Head of caudate nucleus (tissue), 42 donors: ENCODE measurements around the gene ACAA2.
A peak's percentile ranks its signal among the peaks of the same experiment; 100 is the strongest.

Experiments
- DNase-seq, 42 donors: peaks; one replicate each; pipeline versions ENCODE4 v3.0.0 to v3.0.0-alpha.2; 2020 to 2021; ENCODE audit warnings: mixed read lengths in 7 of 42
- intact Hi-C: fragments of 100-400 bp; cut with DNase I; formaldehyde crosslinking; loops from one replicate; pipeline ENCODE4 v1.15.0; 2022

Gene ACAA2

GRCh38 chr18:49813319-49814146 lies at the start of gene ACAA2:
TSS of gene ACAA2 (minus strand) at chr18:49813533. CDS start at chr18:49813484, 49 bp downstream.
- DNase-seq, result peak; percentile 60 to 95 (median 88)
- intact Hi-C loops, result no loop called here

GRCh38 chr18:49862656-49863385 lies 49.5 kb upstream of the ACAA2 start:
- intact Hi-C loops, result no loop called here

GRCh38 chr18:49861659-49862058 lies 48.3 kb upstream of the ACAA2 start:
- peak in 1 of 42 donors; percentile 24 for DNase-seq
- intact Hi-C loops, result no loop called here

More at GRCh38 chr18:49862656-49863385, 49.5 kb upstream of the ACAA2 start:
- peak in 1 of 42 donors; percentile 16 for DNase-seq

- intact Hi-C loops, result loop anchor here (5.0 kb wide), 2 partner anchors 302 to 347 kb away; no protein-coding TSS in a partner anchor
- no peak for DNase-seq
Measured at GRCh38 chr18:49859725-49860124, 46.4 kb upstream of the ACAA2 start.

GRCh38 chr18:49859021-49859359 lies 45.7 kb upstream of the ACAA2 start:
- intact Hi-C loops, result loop anchor here (5.0 kb wide), 2 partner anchors 302 to 347 kb away; no protein-coding TSS in a partner anchor
- no peak for DNase-seq

- peak in 41 of 42 donors; percentile 36 to 89 (median 73) for DNase-seq
- intact Hi-C loops, result loop anchor here (5.0 kb wide), 2 partner anchors 301 to 346 kb away; no protein-coding TSS in a partner anchor
Measured at GRCh38 chr18:49858309-49859020, 45.1 kb upstream of the ACAA2 start.

GRCh38 chr18:49857708-49858107 lies 44.4 kb upstream of the ACAA2 start:
- intact Hi-C loops, result loop anchor here (5.0 kb wide), 2 partner anchors 300 to 345 kb away; no protein-coding TSS in a partner anchor
- no peak for DNase-seq

GRCh38 chr18:49856496-49856895 lies 43.2 kb upstream of the ACAA2 start:
- intact Hi-C loops, result loop anchor here (5.0 kb wide), 2 partner anchors 299 to 344 kb away; no protein-coding TSS in a partner anchor

GRCh38 chr18:49855711-49856415 lies 42.5 kb upstream of the ACAA2 start:
- intact Hi-C loops, result loop anchor here (5.0 kb wide), 2 partner anchors 299 to 344 kb away; no protein-coding TSS in a partner anchor
- DNase-seq, result peak in 1 of 42 donors; percentile 19

More at GRCh38 chr18:49856496-49856895, 43.2 kb upstream of the ACAA2 start:
- no peak for DNase-seq

- peak in 1 of 42 donors; percentile 4 for DNase-seq
- intact Hi-C loops, result loop anchor here (5.0 kb wide), 2 partner anchors 297 to 342 kb away; no protein-coding TSS in a partner anchor
Measured at GRCh38 chr18:49854681-49855080, 41.3 kb upstream of the ACAA2 start.

GRCh38 chr18:49853436-49853835 lies 40.1 kb upstream of the ACAA2 start:
- intact Hi-C loops, result no loop called here
- no peak for DNase-seq

- DNase-seq, result no peak
- intact Hi-C loops, result no loop called here
Measured at GRCh38 chr18:49853011-49853410, 39.7 kb upstream of the ACAA2 start.

GRCh38 chr18:49851624-49852023 lies 38.3 kb upstream of the ACAA2 start:
- intact Hi-C loops, result no loop called here
- peak in 1 of 42 donors; percentile 9 for DNase-seq

GRCh38 chr18:49850636-49851035 lies 37.3 kb upstream of the ACAA2 start:
- intact Hi-C loops, result no loop called here
- DNase-seq, result peak in 1 of 42 donors; percentile 12

- intact Hi-C loops, result no loop called here
- peak in 2 of 42 donors; percentile 32 to 37 for DNase-seq
Measured at GRCh38 chr18:49849331-49850217, 36.2 kb upstream of the ACAA2 start.

- DNase-seq, result peak in 1 of 42 donors; percentile 31
- intact Hi-C loops, result no loop called here
Measured at GRCh38 chr18:49848115-49848514, 34.8 kb upstream of the ACAA2 start.

- intact Hi-C loops, result no loop called here
- no peak for DNase-seq
Measured at GRCh38 chr18:49847524-49847923, 34.2 kb upstream of the ACAA2 start.
